ENCODE measurements around the gene ATXN1.
"Not testable (repeated sequence)": the region's sequence is repeated elsewhere in the genome, so short reads cannot be mapped to it uniquely, and the experiment has no call there.

Gene ATXN1

DNA sequence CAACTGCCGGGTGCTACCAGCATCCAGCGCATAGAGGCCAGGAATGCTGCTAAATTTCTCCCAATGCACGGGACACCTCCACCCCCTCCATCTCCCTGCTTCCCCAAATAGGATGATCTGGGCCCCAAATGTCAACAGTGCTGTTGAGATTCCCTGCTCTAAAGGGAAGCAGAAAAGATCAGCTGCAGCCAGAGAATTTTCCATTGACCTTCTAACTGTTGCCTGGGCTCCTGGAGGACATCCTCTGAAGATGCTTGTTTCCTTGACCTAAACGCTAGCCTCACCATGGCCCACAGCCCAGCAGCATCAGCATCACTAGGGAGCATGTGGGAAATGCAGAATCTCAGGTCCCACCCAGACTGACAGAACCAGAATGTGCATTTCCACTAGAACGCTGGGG, 361.6 kb downstream of the ATXN1 start:
- Histone ChIP-seq H3K4me1 (ENCODE audit: control insufficient read depth in 1 of 2, insufficient read depth in 2 of 2, low read length in 2 of 2) (peaks cover 6 to 9% of the 10 kb centered on the region in 2 donors), H3K27me3 (ENCODE audit: low read depth, low read length) (no peaks in the 10 kb centered on the region), H3K27ac (ENCODE audit: low read length) (no peak overlapping the region), H3K9me3 (ENCODE audit: control insufficient read depth in 1 of 2, low read length in 2 of 2) (no peaks in the 10 kb centered on the region), H3K4me3 (ENCODE audit: low read depth in 1 of 2, low read length in 2 of 2) (no peak overlapping the region), H3K36me3 (ENCODE audit: control insufficient read depth in 1 of 2, insufficient read depth in 2 of 2, low read length in 2 of 2) (no peaks in the 10 kb centered on the region)

DNA sequence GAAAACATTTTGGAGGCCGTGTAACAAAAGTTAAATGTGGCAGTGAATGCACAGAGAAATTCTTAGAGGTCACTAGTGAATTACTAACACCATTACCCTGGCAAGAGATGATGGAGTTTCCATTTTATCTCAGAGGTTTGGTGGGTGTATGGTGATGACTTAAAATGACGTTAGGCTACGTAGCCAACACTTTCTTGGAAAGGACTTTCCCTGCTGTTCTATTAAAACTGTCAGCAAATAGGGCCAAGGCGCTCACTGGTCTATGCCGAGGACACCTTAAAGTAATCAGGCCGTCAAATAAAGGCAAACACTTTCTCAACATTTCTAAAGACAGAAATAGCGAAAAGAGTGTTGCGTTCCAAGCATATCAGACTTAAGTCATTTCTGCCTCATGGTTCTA, 362.1 kb downstream of the ATXN1 start:
- Histone ChIP-seq H3K36me3 (ENCODE audit: control insufficient read depth in 1 of 2, insufficient read depth in 2 of 2, low read length in 2 of 2) (no peaks in the 10 kb centered on the region), H3K27me3 (ENCODE audit: low read depth, low read length) (no peaks in the 10 kb centered on the region), H3K4me3 (ENCODE audit: low read depth in 1 of 2, low read length in 2 of 2) (no peak overlapping the region), H3K9me3 (ENCODE audit: control insufficient read depth in 1 of 2, low read length in 2 of 2) (no peaks in the 10 kb centered on the region), H3K4me1 (ENCODE audit: control insufficient read depth in 1 of 2, insufficient read depth in 2 of 2, low read length in 2 of 2) (peaks cover 6 to 9% of the 10 kb centered on the region in 2 donors), H3K27ac (ENCODE audit: low read length) (no peak overlapping the region)

DNA sequence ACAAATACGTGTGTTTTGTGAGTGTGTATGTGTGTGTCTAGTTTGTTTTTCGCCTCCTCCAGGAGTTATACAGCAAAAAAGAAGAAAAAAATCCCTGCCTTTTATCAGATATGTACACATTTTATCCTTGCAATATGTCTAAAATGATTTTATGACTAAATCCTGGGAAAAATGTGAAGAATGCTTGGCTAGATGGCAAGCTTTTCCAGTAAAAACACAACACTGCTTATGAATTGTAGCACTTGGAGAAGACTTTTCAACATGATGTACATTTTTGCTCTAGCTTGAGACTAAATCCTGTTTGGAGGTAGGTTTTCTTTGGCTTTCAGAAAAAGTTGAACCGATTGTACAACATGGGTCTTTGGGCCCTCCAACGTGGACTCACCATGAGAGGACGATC, 362.7 kb downstream of the ATXN1 start:
- Histone ChIP-seq H3K9me3 (ENCODE audit: control insufficient read depth in 1 of 2, low read length in 2 of 2) (no peaks in the 10 kb centered on the region), H3K27ac (ENCODE audit: low read length) (no peak overlapping the region)

DNA sequence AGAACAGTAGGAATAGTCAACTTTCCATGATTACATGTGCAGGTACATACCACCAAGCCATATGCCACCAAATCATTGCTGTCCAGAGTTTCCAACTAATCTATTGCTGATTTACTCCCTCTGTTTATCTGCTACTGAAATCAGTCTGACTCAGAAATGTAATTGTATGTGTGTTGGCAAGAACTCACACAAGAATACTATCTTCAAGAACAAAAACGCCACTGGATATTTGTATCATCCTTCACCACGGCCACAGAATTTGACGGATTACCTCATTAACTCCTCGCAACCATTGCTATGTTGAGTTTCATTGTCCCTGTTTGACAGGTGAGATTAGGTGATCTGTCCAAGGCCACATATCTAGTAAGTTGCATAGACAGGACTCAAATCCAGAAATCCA, 363.6 kb downstream of the ATXN1 start:
- H3K27me3 ChIP-seq (ENCODE audit: low read depth, low read length) = no peaks in the 10 kb centered on the region
- no peaks in the 10 kb centered on the region for H3K9me3 ChIP-seq (ENCODE audit: control insufficient read depth in 1 of 2, low read length in 2 of 2)
- peaks cover 4 to 6% of the 10 kb centered on the region in 2 donors for H3K4me1 ChIP-seq (ENCODE audit: control insufficient read depth in 1 of 2, insufficient read depth in 2 of 2, low read length in 2 of 2)
- H3K27ac ChIP-seq (ENCODE audit: low read length) = no peak overlapping the region
- no peaks in the 10 kb centered on the region for H3K36me3 ChIP-seq (ENCODE audit: control insufficient read depth in 1 of 2, insufficient read depth in 2 of 2, low read length in 2 of 2)
- no peak overlapping the region for H3K4me3 ChIP-seq (ENCODE audit: low read depth in 1 of 2, low read length in 2 of 2)

More for the DNA sequence above, 362.7 kb downstream of the ATXN1 start:
- no peaks in the 10 kb centered on the region for H3K27me3 ChIP-seq (ENCODE audit: low read depth, low read length)
- H3K36me3 ChIP-seq (ENCODE audit: control insufficient read depth in 1 of 2, insufficient read depth in 2 of 2, low read length in 2 of 2) = no peaks in the 10 kb centered on the region
- H3K4me3 ChIP-seq (ENCODE audit: low read depth in 1 of 2, low read length in 2 of 2) = no peak overlapping the region
- H3K4me1 ChIP-seq (ENCODE audit: control insufficient read depth in 1 of 2, insufficient read depth in 2 of 2, low read length in 2 of 2) = peaks cover 6 to 9% of the 10 kb centered on the region in 2 donors

DNA sequence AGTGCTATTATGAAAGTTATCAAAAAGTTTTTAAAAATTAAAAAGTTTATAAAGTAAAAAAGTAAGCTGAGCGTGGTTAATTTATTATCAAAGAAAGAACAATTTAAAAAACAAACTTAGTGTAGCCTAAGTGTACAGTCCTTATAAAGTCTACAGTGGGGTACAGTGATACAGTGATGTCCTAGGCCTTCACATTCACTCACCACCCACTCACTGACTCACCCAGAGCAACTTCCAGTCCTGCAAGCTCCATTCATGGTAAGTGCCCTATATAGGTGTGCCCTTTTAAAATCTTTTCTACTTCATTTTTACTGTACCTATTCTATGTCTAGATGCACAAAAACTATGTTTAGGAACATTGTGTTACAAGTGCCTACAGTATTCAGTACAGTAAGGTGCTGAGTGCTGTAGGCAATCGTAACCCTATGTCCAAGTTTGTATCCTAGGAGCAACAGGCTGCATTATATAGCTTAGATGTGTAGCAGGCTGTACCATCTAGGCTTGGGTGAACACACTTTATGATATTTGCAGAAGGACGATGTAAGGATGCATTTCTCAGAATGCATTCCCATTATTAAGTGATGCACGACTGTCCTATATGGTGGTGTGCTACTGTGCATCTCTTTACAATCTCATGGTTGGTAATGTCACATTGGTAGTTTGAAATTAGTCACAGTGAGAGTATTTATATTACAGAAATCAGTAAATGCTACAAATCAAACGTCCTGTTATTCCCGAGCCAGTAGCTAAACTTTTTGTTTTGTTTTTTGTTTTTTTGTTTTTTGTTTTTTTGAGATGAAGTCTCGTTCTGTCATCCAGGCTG, 364.6 kb downstream of the ATXN1 start:
- H3K4me1 ChIP-seq (ENCODE audit: control insufficient read depth in 1 of 2, insufficient read depth in 2 of 2, low read length in 2 of 2) = peaks cover 3 to 11% of the 10 kb centered on the region in 2 donors
- H3K27me3 ChIP-seq (ENCODE audit: low read depth, low read length) = no peaks in the 10 kb centered on the region
- no peaks in the 10 kb centered on the region for H3K9me3 ChIP-seq (ENCODE audit: control insufficient read depth in 1 of 2, low read length in 2 of 2)
- no peak overlapping the region for H3K27ac ChIP-seq (ENCODE audit: low read length)
- H3K36me3 ChIP-seq (ENCODE audit: control insufficient read depth in 1 of 2, insufficient read depth in 2 of 2, low read length in 2 of 2) = no peaks in the 10 kb centered on the region
- no peak overlapping the region for H3K4me3 ChIP-seq (ENCODE audit: low read depth in 1 of 2, low read length in 2 of 2)

DNA sequence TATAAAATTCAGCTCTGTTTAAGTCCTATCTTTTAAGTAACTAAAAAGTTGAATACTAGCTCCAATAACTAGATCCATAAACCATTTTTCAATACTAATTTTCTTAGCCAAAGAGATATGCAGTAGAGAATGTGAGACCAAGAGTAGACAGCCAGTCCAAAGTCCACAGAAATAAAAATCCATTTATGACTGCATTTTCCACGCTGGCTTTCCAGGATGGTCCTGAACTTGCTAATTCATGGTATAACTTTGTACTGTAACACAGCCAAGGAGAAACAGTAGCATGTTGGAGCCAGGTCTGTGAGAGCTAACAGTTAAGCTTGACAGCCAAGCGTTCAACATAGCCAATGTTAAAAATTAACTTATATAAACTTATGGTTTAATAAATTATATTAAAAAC, 366.6 kb downstream of the ATXN1 start:
- Histone ChIP-seq H3K36me3 (ENCODE audit: control insufficient read depth in 1 of 2, insufficient read depth in 2 of 2, low read length in 2 of 2) (no peaks in the 10 kb centered on the region), H3K27ac (ENCODE audit: low read length) (no peak overlapping the region), H3K9me3 (ENCODE audit: control insufficient read depth in 1 of 2, low read length in 2 of 2) (no peaks in the 10 kb centered on the region), H3K27me3 (ENCODE audit: low read depth, low read length) (no peaks in the 10 kb centered on the region), H3K4me3 (ENCODE audit: low read depth in 1 of 2, low read length in 2 of 2) (no peak overlapping the region), H3K4me1 (ENCODE audit: control insufficient read depth in 1 of 2, insufficient read depth in 2 of 2, low read length in 2 of 2) (peaks cover 3 to 12% of the 10 kb centered on the region in 2 donors)

DNA sequence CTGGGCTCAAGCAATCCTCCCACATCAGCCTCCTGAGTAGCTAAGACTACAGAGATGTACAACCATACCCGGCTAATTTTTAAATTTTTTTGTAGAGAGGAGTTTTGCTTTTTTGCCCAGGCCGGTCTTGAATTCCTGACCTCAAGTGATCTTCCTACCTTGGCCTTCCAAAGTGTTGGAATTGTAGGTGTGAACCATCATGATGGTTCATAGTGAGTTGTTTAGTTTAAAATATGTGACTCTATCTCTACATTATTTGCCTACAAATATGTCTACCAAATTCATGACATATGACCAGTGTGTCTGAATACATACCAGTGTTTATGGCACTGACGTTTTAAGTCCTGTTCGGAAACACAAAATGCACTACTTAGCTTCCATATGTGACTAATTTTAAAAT, 367.9 kb downstream of the ATXN1 start:
- Histone ChIP-seq H3K9me3 (ENCODE audit: control insufficient read depth in 1 of 2, low read length in 2 of 2) (no peaks in the 10 kb centered on the region), H3K4me3 (ENCODE audit: low read depth in 1 of 2, low read length in 2 of 2) (no peak overlapping the region), H3K27ac (ENCODE audit: low read length) (no peak overlapping the region), H3K36me3 (ENCODE audit: control insufficient read depth in 1 of 2, insufficient read depth in 2 of 2, low read length in 2 of 2) (no peaks in the 10 kb centered on the region), H3K4me1 (ENCODE audit: control insufficient read depth in 1 of 2, insufficient read depth in 2 of 2, low read length in 2 of 2) (peaks cover 3 to 12% of the 10 kb centered on the region in 2 donors), H3K27me3 (ENCODE audit: low read depth, low read length) (no peaks in the 10 kb centered on the region)

DNA sequence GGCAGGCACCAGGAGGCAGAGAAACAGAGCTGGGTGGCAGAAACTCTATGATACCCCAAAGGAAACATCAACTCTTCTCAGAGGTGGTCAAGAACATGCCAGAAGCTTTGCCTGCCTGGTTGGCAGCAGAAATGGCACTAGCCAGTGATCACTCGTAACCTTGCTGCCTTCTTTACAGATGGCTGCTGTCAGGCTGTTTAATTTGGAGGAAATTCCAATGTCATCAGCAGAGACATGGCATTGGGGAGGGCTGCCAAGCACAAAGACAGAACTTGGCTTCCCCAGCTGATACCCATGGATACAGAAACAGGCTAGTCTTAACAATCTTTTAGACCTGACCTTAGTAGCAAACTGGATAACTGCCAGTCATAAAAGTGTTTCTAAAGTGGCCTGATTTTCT, 369.2 kb downstream of the ATXN1 start:
- no peak overlapping the region for H3K4me3 ChIP-seq (ENCODE audit: low read depth in 1 of 2, low read length in 2 of 2)
- no peaks in the 10 kb centered on the region for H3K36me3 ChIP-seq (ENCODE audit: control insufficient read depth in 1 of 2, insufficient read depth in 2 of 2, low read length in 2 of 2)
- H3K27me3 ChIP-seq (ENCODE audit: low read depth, low read length) = no peaks in the 10 kb centered on the region
- H3K9me3 ChIP-seq (ENCODE audit: control insufficient read depth in 1 of 2, low read length in 2 of 2) = no peaks in the 10 kb centered on the region
- peaks cover 3 to 12% of the 10 kb centered on the region in 2 donors for H3K4me1 ChIP-seq (ENCODE audit: control insufficient read depth in 1 of 2, insufficient read depth in 2 of 2, low read length in 2 of 2)
- no peak overlapping the region for H3K27ac ChIP-seq (ENCODE audit: low read length)

DNA sequence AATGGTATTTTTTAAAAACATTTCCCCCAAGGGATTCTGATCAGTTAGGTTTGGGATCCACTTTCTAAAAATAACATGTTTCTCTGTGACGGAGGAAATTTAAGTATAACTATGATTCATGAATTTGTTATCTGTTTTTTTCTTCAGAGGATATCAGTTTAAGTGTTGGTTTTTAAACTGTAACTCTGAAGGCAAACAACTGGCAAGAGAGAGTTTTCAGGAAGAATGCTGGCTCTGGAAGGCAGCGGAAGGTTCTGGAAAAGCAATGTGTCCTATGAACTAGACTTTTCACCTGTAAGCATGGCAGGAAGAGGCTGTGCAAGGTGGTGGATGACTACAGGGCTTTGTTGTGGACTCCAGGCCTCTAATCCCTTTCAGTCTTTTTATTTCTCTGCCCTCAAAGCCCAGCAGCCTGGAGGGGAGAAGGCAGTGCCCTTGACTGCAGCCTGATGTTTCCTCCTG, 369.8 kb downstream of the ATXN1 start:
- Histone ChIP-seq H3K27ac (ENCODE audit: low read length) (no peak overlapping the region), H3K27me3 (ENCODE audit: low read depth, low read length) (no peaks in the 10 kb centered on the region), H3K4me1 (ENCODE audit: control insufficient read depth in 1 of 2, insufficient read depth in 2 of 2, low read length in 2 of 2) (peaks cover 3 to 12% of the 10 kb centered on the region in 2 donors), H3K9me3 (ENCODE audit: control insufficient read depth in 1 of 2, low read length in 2 of 2) (no peaks in the 10 kb centered on the region), H3K4me3 (ENCODE audit: low read depth in 1 of 2, low read length in 2 of 2) (no peak overlapping the region), H3K36me3 (ENCODE audit: control insufficient read depth in 1 of 2, insufficient read depth in 2 of 2, low read length in 2 of 2) (no peaks in the 10 kb centered on the region)

DNA sequence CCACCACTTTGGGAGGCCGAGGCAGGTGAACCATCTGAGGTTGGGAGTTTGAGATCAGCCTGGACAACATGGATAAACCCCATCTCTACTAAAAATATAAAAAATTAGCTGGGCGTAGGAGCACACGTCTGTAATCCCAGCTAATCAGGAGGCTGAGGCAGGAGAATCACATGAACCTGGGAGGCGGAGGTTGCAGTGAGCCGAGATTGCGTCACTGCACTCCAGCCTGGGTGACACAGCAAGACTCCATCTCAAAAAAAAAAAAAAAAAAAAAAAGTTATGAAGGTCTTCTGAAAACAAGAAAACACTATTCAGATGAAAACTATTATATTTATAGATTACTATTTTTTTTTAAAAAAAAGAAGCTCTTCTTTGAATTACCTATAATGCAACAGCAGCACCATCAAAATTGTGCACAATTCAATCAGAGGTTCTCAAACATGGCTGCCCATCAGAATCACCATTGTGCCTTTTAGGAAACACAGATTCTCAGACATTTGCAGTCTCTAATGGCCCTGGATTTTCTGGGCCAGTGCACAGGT, 370.3 kb downstream of the ATXN1 start:
- not testable (repeated sequence) for H3K9me3 ChIP-seq (ENCODE audit: control insufficient read depth in 1 of 2, low read length in 2 of 2); H3K4me3 ChIP-seq (ENCODE audit: low read depth in 1 of 2, low read length in 2 of 2); H3K36me3 ChIP-seq (ENCODE audit: control insufficient read depth in 1 of 2, insufficient read depth in 2 of 2, low read length in 2 of 2); H3K27me3 ChIP-seq (ENCODE audit: low read depth, low read length); H3K27ac ChIP-seq (ENCODE audit: low read length)
- H3K4me1 ChIP-seq (ENCODE audit: control insufficient read depth in 1 of 2, insufficient read depth in 2 of 2, low read length in 2 of 2) = peaks cover 3 to 12% of the 10 kb centered on the region in 2 donors

DNA sequence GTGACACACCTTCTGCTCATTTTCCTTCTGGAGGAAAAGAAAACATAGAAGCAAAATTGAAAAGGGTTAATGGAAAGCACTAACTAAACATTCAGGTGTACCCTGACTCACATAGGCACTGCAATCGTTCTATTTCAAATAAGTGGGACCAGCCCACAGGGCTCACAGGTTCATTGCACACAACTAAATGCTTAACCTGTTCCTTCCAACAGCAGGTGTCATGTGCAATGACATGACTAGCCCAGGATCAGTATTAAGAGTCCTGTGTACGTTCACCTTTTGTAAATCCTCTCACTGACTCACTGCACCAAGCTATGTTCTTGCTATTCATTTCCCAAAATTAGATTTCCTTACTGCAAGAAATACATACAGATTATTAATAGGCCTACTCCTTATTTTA, 371.6 kb downstream of the ATXN1 start:
- Histone ChIP-seq H3K27me3 (ENCODE audit: low read depth, low read length) (no peaks in the 10 kb centered on the region), H3K4me1 (ENCODE audit: control insufficient read depth in 1 of 2, insufficient read depth in 2 of 2, low read length in 2 of 2) (peaks cover 3 to 12% of the 10 kb centered on the region in 2 donors), H3K9me3 (ENCODE audit: control insufficient read depth in 1 of 2, low read length in 2 of 2) (no peaks in the 10 kb centered on the region), H3K27ac (ENCODE audit: low read length) (no peak overlapping the region), H3K4me3 (ENCODE audit: low read depth in 1 of 2, low read length in 2 of 2) (no peak overlapping the region), H3K36me3 (ENCODE audit: control insufficient read depth in 1 of 2, insufficient read depth in 2 of 2, low read length in 2 of 2) (no peaks in the 10 kb centered on the region)

Data from muscle layer of duodenum (tissue), 2 donors.